HG02678 (cell line): ENCODE results near the gene CIAO3.
"Not testable (repeated sequence)": the region's sequence is repeated elsewhere in the genome, so short reads cannot be mapped to it uniquely, and the experiment has no call there.

Experiments
- ATAC-seq: cut with Tn5 transposase; IDR thresholded peaks from one replicate; pipeline ENCODE4 v1.9.1; 2021; ENCODE audit warnings: mild to moderate bottlenecking, moderate library complexity; ENCODE audit not compliant: unreplicated experiment

Gene CIAO3

GRCh38 chr16:694863-695354, 45.9 kb downstream of the CIAO3 start:
- ATAC-seq, result no peak

GRCh38 chr16:694187-694862, 46.5 kb downstream of the CIAO3 start:
- no peak for ATAC-seq

- no peak for ATAC-seq
Observed at GRCh38 chr16:693766-694165, 47.0 kb downstream of the CIAO3 start.

- ATAC-seq, result no peak
Observed at GRCh38 chr16:693364-693763, 47.4 kb downstream of the CIAO3 start.

- no peak for ATAC-seq
Observed at GRCh38 chr16:692356-693108, 48.3 kb downstream of the CIAO3 start.

GRCh38 chr16:691242-691641, 49.6 kb downstream of the CIAO3 start:
- ATAC-seq, result not testable (repeated sequence)

- ATAC-seq, result no peak
Observed at GRCh38 chr16:689175-689897, 51.5 kb downstream of the CIAO3 start.

GRCh38 chr16:687499-687898, 53.3 kb downstream of the CIAO3 start:
- no peak for ATAC-seq

- ATAC-seq, result no peak
Observed at GRCh38 chr16:686459-687260, 54.1 kb downstream of the CIAO3 start.

- ATAC-seq, result no peak
Observed at GRCh38 chr16:685967-686366, 54.8 kb downstream of the CIAO3 start.

- no peak for ATAC-seq
Observed at GRCh38 chr16:684961-685696, 55.7 kb downstream of the CIAO3 start.

GRCh38 chr16:684071-684794, 56.6 kb downstream of the CIAO3 start, which contains the start of gene JMJD8:
JMJD8 (minus strand) TSS chr16:684334; CDS start chr16:684319, 15 bp downstream.
- peak; percentile 64 for ATAC-seq

- no peak for ATAC-seq
Observed at GRCh38 chr16:683396-684070, 57.3 kb downstream of the CIAO3 start.

GRCh38 chr16:682493-683395, 58.1 kb downstream of the CIAO3 start:
- no peak for ATAC-seq

GRCh38 chr16:681746-682427, 58.9 kb downstream of the CIAO3 start:
- ATAC-seq, result no peak

GRCh38 chr16:680967-681745, 59.6 kb downstream of the CIAO3 start:
- ATAC-seq, result no peak

- ATAC-seq, result peak; percentile 2
Observed at GRCh38 chr16:680625-680945, 60.2 kb downstream of the CIAO3 start.
